ENCODE data around the gene CENPN. TPM values are rescaled to one million over a fixed set of nuclear protein-coding genes. Genes with fewer than 3 reads are reported as not detected.

Gene CENPN
- total and polyA plus RNA-seq, 2 experiments from 2014 or later = 14.2 to 16.8 TPM

- H3K27ac ChIP-seq = peak overlapping the region; percentile 0
These were observed 2.2 kb upstream of the CENPN start for GRCh38 chr16:81004646-81005353.

GRCh38 chr16:81005610-81006161 is 1.3 kb upstream of the CENPN start:
- no peaks in the 10 kb centered on the region for H3K27me3 ChIP-seq
- peaks cover 3% of the 10 kb centered on the region for H4K20me1 ChIP-seq (ENCODE audit: insufficient read depth, poor library complexity, severe bottlenecking)
- no peaks in the 10 kb centered on the region for H3K9me2 ChIP-seq (replicated peaks; ENCODE audit: insufficient read depth)
- peak overlapping the region; percentile 99 for H3K27ac ChIP-seq
- H3K4me3 ChIP-seq = peak overlapping the region; percentile 61
- TF ChIP-seq EZH2phosphoT487 (IDR thresholded peaks at IDR 0.05; ENCODE audit: low read depth, severe bottlenecking, unreplicated experiment) (no peak), CTCF (IDR thresholded peaks at IDR 0.05; ENCODE audit: poor library complexity) (no peak), EZH2 (IDR thresholded peaks at IDR 0.05; ENCODE audit: borderline replicate concordance) (no peak)
- H3K79me2 ChIP-seq = peaks cover 70% of the 10 kb centered on the region
- H3K9me3 ChIP-seq (ENCODE audit: low read depth) = no peaks in the 10 kb centered on the region
- peak; percentile 10 for DNase-seq (ENCODE audit: low spot score)
- H2AFZ ChIP-seq = peak overlapping the region; percentile 73
- no peaks in the 10 kb centered on the region for H3K36me3 ChIP-seq (replicated peaks; ENCODE audit: insufficient read depth, low read depth)
- H3K4me1 ChIP-seq (ENCODE audit: insufficient read depth) = peaks cover 3% of the 10 kb centered on the region
- WGBS (ENCODE audit: low lambda C conversion rate, missing lambda C conversion rate) = 14% methylated on average over 18 of the region's 18 CpGs
- peak overlapping the region; percentile 85 for H3K4me2 ChIP-seq

More at GRCh38 chr16:81004646-81005353, 2.2 kb upstream of the CENPN start:
- Histone ChIP-seq H3K4me2 (peak overlapping the region; percentile 85), H2AFZ (no peak overlapping the region), H3K4me1 (ENCODE audit: insufficient read depth) (peaks cover 3% of the 10 kb centered on the region), H3K36me3 (replicated peaks; ENCODE audit: insufficient read depth, low read depth) (no peaks in the 10 kb centered on the region), H3K79me2 (peaks cover 78% of the 10 kb centered on the region), H4K20me1 (ENCODE audit: insufficient read depth, poor library complexity, severe bottlenecking) (peaks cover 3% of the 10 kb centered on the region), H3K9me2 (replicated peaks; ENCODE audit: insufficient read depth) (no peaks in the 10 kb centered on the region), H3K27me3 (no peaks in the 10 kb centered on the region), H3K9me3 (ENCODE audit: low read depth) (no peaks in the 10 kb centered on the region), H3K4me3 (no peak overlapping the region)
- DNase-seq (ENCODE audit: low spot score) = peak; percentile 83
- WGBS (ENCODE audit: low lambda C conversion rate, missing lambda C conversion rate) = 55% methylated on average over 14 of the region's 14 CpGs
- TF ChIP-seq EZH2 (IDR thresholded peaks at IDR 0.05; ENCODE audit: borderline replicate concordance) = no peak
- TF ChIP-seq CTCF (IDR thresholded peaks at IDR 0.05; ENCODE audit: poor library complexity) = peak; percentile 70

- Histone ChIP-seq H3K27me3 (no peaks in the 10 kb centered on the region), H3K4me1 (ENCODE audit: insufficient read depth) (peaks cover 3% of the 10 kb centered on the region), H3K4me2 (peak overlapping the region; percentile 85), H3K4me3 (peak overlapping the region; percentile 61), H3K27ac (peak overlapping the region; percentile 99), H2AFZ (peak overlapping the region; percentile 73), H3K79me2 (peaks cover 64% of the 10 kb centered on the region), H3K9me2 (replicated peaks; ENCODE audit: insufficient read depth) (no peaks in the 10 kb centered on the region), H4K20me1 (ENCODE audit: insufficient read depth, poor library complexity, severe bottlenecking) (peaks cover 3% of the 10 kb centered on the region), H3K9me3 (ENCODE audit: low read depth) (no peaks in the 10 kb centered on the region), H3K36me3 (replicated peaks; ENCODE audit: insufficient read depth, low read depth) (no peaks in the 10 kb centered on the region)
- 1% methylated on average over 35 of the region's 50 CpGs for WGBS (ENCODE audit: low lambda C conversion rate, missing lambda C conversion rate)
- TF ChIP-seq CTCF (IDR thresholded peaks at IDR 0.05; ENCODE audit: poor library complexity) (no peak), EZH2 (IDR thresholded peaks at IDR 0.05; ENCODE audit: borderline replicate concordance) (no peak), EZH2phosphoT487 (IDR thresholded peaks at IDR 0.05; ENCODE audit: low read depth, severe bottlenecking, unreplicated experiment) (no peak)
- DNase-seq (ENCODE audit: low spot score) = peak; percentile 84
These were observed 702 bp upstream of the CENPN start for GRCh38 chr16:81006211-81006812.
